H1 (cell line): Measurements from ENCODE around the gene ASXL2. TPM values are rescaled to one million over a fixed set of nuclear protein-coding genes. Genes with fewer than 3 reads are reported as not detected.

Experiments used
- PHF8 ChIP-seq: fragments of 200-600 bp; sonication (generic); conservative IDR thresholded peaks from 2 replicates; pipeline ENCODE4 v1.7.1; 2012; ENCODE audit warnings: low read depth, mild to moderate bottlenecking, inconsistent platforms, low read length, moderate library complexity
- RAD21 ChIP-seq, 2 experiments: IDR thresholded peaks in 1 of 2; conservative IDR thresholded peaks in 1 of 2; 2 replicates each; pipeline ENCODE4 v1.6.1; 2011; ENCODE audit warnings: low read depth in 2 of 2, low read length in 2 of 2, improper control_type of control experiment in 1 of 2, inconsistent platforms in 1 of 2, mild to moderate bottlenecking in 1 of 2, moderate library complexity in 1 of 2
- RFX5 ChIP-seq: IDR thresholded peaks from 2 replicates; pipeline ENCODE4 v1.6.1; 2011; ENCODE audit warnings: low read depth, low read length, improper control_type of control experiment, borderline replicate concordance
- SAP30 ChIP-seq: fragments of 300-600 bp; sonication (generic); IDR thresholded peaks from 2 replicates; pipeline ENCODE4 v1.7.1; 2012; ENCODE audit warnings: low read length, moderate library complexity, mild to moderate bottlenecking, inconsistent platforms; ENCODE audit not compliant: insufficient read depth, insufficient replicate concordance
- polyA plus RNA-seq, 7 experiments: library from polyadenylated mRNA; depleted of rRNA in 3 of 7; stranded (reverse) in 5 of 7; unstranded in 2 of 7; fragments of >200 nt in 5 of 7; fragments of 200-250 nt in 2 of 7; gene quantifications; 1 replicate in 5 of 7; 2 replicates in 1 of 7; 4 replicates in 1 of 7; pipeline versions ENCODE4 v1.2.1 to v1.2.3, GENCODE V29; 2011 to 2013; ENCODE audit warnings: missing spikeins in 2 of 7, mixed read lengths in 2 of 7
- total RNA-seq: library from RNA; stranded (reverse); fragmentation: NEBNext Ultra II Directional; extraction: Animal tissue kit (Norgen Biotek cat#: 25700); gene quantifications from 2 replicates; pipeline ENCODE4 v1.2.1, GENCODE V29; 2021
- TF ChIP-seq, protein P1 (sequence below): IDR thresholded peaks from 2 replicates; pipeline ENCODE4 v1.6.1; 2012; ENCODE audit warnings: inconsistent platforms
- TF ChIP-seq, protein P2 (sequence below): fragments of 300-600 bp; sonication (generic); IDR thresholded peaks from 2 replicates; pipeline ENCODE4 v1.7.1; 2012; ENCODE audit warnings: low read length, moderate library complexity, mild to moderate bottlenecking, inconsistent platforms; ENCODE audit not compliant: insufficient replicate concordance

ASXL2 gene
- total and polyA plus RNA-seq, 2 of the 8 experiments (the other 6 are each of a cell fraction or from before 2014, with no cell fraction given): 7.2 to 41.3 TPM

DNA sequence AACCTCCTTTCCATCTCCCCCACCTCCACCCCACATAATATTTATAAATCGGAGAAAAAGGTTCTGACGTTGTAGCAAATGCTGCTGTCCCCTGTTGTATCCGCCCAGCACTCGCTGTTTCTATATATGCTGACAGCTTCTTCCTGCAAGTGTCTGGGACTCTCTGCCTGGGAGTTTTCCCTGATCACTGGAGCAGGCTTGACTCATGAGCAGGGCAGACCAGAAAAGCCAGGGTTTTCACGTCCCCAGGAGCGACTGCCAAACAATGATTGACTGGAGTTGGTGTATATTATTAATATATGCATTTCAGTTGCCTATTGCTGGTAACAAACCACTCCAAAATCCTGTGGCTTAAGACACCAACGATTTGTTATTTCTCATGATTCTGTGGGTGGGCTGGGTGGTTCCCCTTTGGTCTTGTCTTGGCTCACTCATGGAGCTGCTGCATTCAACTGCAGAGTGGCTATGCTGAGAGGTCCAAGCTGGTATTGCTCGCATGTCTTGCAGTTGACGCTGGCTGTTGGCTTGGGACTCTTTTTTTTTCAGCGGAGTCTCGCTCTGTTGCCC lies 21.2 kb upstream of the ASXL2 start (continued):
- TF ChIP-seq RAD21 (IDR thresholded peaks at IDR 0.05 in 1 of 2, conservative IDR thresholded peaks at IDR 0.05 in 1 of 2; ENCODE audit: low read depth in 2 of 2, low read length in 2 of 2) (no peak), SAP30 (no peak), PHF8 (no peak), RFX5 (no peak)
- TF ChIP-seq, protein P1, sequence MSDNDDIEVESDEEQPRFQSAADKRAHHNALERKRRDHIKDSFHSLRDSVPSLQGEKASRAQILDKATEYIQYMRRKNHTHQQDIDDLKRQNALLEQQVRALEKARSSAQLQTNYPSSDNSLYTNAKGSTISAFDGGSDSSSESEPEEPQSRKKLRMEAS: no peak
- TF ChIP-seq, protein P2, sequence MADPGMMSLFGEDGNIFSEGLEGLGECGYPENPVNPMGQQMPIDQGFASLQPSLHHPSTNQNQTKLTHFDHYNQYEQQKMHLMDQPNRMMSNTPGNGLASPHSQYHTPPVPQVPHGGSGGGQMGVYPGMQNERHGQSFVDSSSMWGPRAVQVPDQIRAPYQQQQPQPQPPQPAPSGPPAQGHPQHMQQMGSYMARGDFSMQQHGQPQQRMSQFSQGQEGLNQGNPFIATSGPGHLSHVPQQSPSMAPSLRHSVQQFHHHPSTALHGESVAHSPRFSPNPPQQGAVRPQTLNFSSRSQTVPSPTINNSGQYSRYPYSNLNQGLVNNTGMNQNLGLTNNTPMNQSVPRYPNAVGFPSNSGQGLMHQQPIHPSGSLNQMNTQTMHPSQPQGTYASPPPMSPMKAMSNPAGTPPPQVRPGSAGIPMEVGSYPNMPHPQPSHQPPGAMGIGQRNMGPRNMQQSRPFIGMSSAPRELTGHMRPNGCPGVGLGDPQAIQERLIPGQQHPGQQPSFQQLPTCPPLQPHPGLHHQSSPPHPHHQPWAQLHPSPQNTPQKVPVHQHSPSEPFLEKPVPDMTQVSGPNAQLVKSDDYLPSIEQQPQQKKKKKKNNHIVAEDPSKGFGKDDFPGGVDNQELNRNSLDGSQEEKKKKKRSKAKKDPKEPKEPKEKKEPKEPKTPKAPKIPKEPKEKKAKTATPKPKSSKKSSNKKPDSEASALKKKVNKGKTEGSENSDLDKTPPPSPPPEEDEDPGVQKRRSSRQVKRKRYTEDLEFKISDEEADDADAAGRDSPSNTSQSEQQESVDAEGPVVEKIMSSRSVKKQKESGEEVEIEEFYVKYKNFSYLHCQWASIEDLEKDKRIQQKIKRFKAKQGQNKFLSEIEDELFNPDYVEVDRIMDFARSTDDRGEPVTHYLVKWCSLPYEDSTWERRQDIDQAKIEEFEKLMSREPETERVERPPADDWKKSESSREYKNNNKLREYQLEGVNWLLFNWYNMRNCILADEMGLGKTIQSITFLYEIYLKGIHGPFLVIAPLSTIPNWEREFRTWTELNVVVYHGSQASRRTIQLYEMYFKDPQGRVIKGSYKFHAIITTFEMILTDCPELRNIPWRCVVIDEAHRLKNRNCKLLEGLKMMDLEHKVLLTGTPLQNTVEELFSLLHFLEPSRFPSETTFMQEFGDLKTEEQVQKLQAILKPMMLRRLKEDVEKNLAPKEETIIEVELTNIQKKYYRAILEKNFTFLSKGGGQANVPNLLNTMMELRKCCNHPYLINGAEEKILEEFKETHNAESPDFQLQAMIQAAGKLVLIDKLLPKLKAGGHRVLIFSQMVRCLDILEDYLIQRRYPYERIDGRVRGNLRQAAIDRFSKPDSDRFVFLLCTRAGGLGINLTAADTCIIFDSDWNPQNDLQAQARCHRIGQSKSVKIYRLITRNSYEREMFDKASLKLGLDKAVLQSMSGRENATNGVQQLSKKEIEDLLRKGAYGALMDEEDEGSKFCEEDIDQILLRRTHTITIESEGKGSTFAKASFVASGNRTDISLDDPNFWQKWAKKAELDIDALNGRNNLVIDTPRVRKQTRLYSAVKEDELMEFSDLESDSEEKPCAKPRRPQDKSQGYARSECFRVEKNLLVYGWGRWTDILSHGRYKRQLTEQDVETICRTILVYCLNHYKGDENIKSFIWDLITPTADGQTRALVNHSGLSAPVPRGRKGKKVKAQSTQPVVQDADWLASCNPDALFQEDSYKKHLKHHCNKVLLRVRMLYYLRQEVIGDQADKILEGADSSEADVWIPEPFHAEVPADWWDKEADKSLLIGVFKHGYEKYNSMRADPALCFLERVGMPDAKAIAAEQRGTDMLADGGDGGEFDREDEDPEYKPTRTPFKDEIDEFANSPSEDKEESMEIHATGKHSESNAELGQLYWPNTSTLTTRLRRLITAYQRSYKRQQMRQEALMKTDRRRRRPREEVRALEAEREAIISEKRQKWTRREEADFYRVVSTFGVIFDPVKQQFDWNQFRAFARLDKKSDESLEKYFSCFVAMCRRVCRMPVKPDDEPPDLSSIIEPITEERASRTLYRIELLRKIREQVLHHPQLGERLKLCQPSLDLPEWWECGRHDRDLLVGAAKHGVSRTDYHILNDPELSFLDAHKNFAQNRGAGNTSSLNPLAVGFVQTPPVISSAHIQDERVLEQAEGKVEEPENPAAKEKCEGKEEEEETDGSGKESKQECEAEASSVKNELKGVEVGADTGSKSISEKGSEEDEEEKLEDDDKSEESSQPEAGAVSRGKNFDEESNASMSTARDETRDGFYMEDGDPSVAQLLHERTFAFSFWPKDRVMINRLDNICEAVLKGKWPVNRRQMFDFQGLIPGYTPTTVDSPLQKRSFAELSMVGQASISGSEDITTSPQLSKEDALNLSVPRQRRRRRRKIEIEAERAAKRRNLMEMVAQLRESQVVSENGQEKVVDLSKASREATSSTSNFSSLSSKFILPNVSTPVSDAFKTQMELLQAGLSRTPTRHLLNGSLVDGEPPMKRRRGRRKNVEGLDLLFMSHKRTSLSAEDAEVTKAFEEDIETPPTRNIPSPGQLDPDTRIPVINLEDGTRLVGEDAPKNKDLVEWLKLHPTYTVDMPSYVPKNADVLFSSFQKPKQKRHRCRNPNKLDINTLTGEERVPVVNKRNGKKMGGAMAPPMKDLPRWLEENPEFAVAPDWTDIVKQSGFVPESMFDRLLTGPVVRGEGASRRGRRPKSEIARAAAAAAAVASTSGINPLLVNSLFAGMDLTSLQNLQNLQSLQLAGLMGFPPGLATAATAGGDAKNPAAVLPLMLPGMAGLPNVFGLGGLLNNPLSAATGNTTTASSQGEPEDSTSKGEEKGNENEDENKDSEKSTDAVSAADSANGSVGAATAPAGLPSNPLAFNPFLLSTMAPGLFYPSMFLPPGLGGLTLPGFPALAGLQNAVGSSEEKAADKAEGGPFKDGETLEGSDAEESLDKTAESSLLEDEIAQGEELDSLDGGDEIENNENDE: no peak
